Large intestine (tissue), 3 donors: Measurements from ENCODE around the gene SPEG. TPM values are rescaled to one million over a fixed set of nuclear protein-coding genes. Genes with fewer than 3 reads are reported as not detected.

Experiments
- DNase-seq, 2 donors: peaks; one replicate each; pipeline versions ENCODE4 v3.0.0 to v3.0.0-alpha.2; 2013
- H3K27ac ChIP-seq: one replicate; pipeline ENCODE4 v1.5.1; 2013; ENCODE audit warnings: low read length
- H3K27me3 ChIP-seq: 2 replicates; pipeline ENCODE4 v1.6.1; 2013; ENCODE audit warnings: low read length; ENCODE audit not compliant: control insufficient read depth, insufficient read depth
- H3K36me3 ChIP-seq: 2 replicates; pipeline ENCODE4 v1.6.1; 2013; ENCODE audit warnings: low read length; ENCODE audit not compliant: control insufficient read depth, insufficient read depth
- H3K4me1 ChIP-seq: one replicate; pipeline ENCODE4 v1.6.1; 2013; ENCODE audit warnings: low read length; ENCODE audit not compliant: control insufficient read depth, insufficient read depth
- H3K4me3 ChIP-seq: one replicate; pipeline ENCODE4 v1.5.1; 2013; ENCODE audit warnings: low read length
- H3K9me3 ChIP-seq: one replicate; pipeline ENCODE4 v1.6.1; 2013; ENCODE audit warnings: mild to moderate bottlenecking, low read depth, low read length, moderate library complexity; ENCODE audit not compliant: control insufficient read depth
- WGBS: methylation state at CpG from one replicate; pipeline ENCODE4 v1.1.5; 2013; ENCODE audit warnings: low lambda C conversion rate; ENCODE audit not compliant: insufficient coverage; 5-methylcytosine and 5-hydroxymethylcytosine counted together
- polyA plus RNA-seq: library from polyadenylated mRNA; unstranded; fragments of 120-200 nt; gene quantifications from one replicate; pipeline ENCODE4 v1.2.1, GENCODE V29; 2013

The SPEG gene
- polyA plus RNA-seq, 1 donor = 35.1 TPM

DNA sequence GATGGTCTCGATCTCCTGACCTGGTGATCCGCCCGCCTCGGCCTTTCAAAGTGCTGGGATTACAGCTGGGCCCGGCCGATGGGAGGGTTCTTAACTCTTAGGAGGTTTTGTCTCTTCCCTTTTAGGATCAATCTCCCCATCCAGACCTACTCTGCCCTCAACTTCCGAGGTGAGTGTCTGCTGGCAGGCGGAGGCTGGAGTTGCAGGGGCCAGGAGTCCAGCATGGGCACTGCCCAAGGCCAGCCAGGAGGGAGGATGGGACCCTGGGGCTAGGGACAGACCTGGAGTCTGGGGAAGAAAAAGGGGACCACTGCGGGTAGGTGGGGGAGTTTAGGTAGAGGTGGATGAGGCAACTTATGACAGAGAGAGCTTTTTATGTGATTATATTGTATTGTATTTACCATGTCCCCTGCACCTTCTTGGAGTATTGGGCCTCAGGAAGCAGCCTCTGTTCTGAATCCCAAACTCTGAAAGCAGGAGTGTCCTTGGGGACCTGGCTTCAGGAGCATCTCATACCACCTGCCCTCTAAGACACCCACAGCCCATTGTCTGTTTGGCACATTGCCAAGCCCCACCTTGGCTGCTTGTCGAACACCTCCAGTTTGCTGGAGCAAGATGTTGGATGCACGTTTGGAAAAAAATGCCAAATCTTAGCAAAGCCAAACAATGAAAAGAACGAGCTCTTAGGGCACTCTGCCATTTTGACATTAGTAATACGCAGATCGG lies 10.8 kb upstream of the SPEG start:
- no peak overlapping the region for H3K4me3 ChIP-seq
- peaks cover 35% of the 10 kb centered on the region for H3K27me3 ChIP-seq
- H3K9me3 ChIP-seq = peaks cover 2% of the 10 kb centered on the region
- peaks cover 3% of the 10 kb centered on the region for H3K36me3 ChIP-seq
- H3K4me1 ChIP-seq = peaks cover 5% of the 10 kb centered on the region
- no peak for DNase-seq
- WGBS = no CpG with 5 or more reads among the region's 14 CpGs
- H3K27ac ChIP-seq = peak overlapping the region; percentile 26

DNA sequence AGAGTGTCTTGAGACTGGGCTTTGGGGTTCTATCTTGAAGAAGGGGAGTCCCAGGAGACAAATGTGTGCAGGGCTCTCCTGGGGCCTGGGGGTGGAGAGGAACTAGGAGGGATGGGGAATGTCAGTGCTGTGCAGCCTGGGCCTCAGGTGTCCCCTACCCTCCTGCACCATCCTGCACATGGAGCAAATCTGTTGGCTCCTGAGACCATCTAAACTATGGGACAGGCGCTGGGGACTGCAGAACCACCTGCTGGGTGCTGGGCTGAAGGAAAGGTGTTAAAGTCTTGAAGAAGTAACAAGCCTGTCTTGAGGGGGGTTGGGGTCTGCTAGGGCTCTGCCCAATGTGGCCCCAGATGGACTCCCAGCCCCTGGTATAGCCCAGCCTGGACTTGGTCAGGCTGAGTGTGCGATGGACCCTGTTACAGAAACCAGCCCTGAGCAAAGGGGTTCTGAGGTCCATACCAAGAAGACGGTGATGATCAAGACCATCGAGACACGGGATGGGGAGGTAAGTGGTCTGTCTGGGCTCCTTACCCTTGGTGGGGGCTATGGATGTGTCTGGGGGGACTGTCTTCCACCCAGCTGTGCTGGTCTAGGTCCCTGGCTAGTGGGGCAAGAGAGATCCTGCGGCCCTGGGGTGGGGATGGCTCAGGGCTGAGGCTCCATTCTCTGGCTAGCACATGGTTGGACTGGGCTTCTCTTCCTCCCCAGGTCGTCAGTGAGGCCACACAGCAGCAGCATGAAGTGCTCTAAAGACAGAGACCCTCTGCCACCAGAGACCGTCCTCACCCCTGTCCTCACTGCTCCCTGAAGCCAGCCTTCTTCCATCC lies 9.2 kb upstream of the SPEG start:
- no CpG with 5 or more reads among the region's 8 CpGs for WGBS
- no peaks in the 10 kb centered on the region for H3K4me1 ChIP-seq
- H3K4me3 ChIP-seq = no peak overlapping the region
- peaks cover 22% of the 10 kb centered on the region for H3K27me3 ChIP-seq
- no peak overlapping the region for H3K27ac ChIP-seq
- peaks cover 3% of the 10 kb centered on the region for H3K36me3 ChIP-seq
- no peaks in the 10 kb centered on the region for H3K9me3 ChIP-seq
- DNase-seq = no peak

DNA sequence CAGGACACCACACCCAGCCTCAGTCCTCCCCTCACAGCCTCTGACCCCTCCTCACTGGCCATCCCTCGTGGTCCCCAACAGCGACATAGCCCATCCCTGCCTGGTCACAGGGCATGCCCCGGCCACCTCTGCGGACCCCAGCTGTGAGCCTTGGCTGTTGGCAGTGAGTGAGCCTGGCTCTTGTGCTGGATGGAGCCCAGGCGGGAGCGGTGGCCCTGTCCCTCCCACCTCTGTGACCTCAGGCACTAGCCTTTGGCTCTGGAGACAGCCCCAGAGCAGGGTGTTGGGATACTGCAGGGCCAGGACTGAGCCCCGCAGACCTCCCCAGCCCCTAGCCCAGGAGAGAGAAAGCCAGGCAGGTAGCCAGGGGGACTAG lies 8.6 kb upstream of the SPEG start:
- H3K4me1 ChIP-seq = no peaks in the 10 kb centered on the region
- no peak overlapping the region for H3K27ac ChIP-seq
- H3K4me3 ChIP-seq = no peak overlapping the region
- H3K9me3 ChIP-seq = no peaks in the 10 kb centered on the region
- no peak for DNase-seq
- no CpG with 5 or more reads among the region's 7 CpGs for WGBS
- peaks cover 16% of the 10 kb centered on the region for H3K27me3 ChIP-seq
- H3K36me3 ChIP-seq = no peaks in the 10 kb centered on the region

DNA sequence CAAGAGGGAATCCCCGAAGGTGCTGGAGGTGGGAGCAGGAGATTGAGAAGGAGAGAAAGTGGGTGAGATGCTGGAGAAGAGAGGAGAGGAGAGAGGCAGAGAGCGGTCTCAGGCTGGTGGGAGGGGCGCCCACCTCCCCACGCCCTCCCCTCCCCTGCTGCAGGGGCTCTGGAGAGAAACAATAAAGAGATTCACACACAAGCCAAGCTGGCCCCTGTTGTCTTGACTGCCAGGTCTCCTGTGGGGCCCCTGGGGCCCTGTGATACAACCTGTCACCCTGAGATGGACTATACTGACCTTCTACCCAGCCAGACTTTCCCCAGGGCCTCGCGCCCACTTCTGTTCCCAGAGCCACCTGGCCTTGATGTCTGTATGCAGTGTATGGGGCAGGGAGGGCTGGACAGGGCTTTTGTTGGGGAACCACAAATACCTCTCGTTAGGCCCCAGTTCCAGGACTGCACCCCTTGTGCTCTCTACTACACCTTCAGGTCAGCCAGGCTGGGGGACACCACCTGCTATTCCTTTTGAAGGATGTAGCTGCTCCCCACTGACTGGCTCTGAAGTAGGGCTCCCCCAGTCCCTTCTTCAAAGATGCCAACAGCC lies 8.0 kb upstream of the SPEG start:
- WGBS = no CpG with 5 or more reads among the region's 7 CpGs
- no peaks in the 10 kb centered on the region for H3K9me3 ChIP-seq
- H3K27me3 ChIP-seq = peaks cover 16% of the 10 kb centered on the region
- H3K36me3 ChIP-seq = no peaks in the 10 kb centered on the region
- DNase-seq = no peak
- no peak overlapping the region for H3K27ac ChIP-seq
- no peak overlapping the region for H3K4me3 ChIP-seq
- no peaks in the 10 kb centered on the region for H3K4me1 ChIP-seq

DNA sequence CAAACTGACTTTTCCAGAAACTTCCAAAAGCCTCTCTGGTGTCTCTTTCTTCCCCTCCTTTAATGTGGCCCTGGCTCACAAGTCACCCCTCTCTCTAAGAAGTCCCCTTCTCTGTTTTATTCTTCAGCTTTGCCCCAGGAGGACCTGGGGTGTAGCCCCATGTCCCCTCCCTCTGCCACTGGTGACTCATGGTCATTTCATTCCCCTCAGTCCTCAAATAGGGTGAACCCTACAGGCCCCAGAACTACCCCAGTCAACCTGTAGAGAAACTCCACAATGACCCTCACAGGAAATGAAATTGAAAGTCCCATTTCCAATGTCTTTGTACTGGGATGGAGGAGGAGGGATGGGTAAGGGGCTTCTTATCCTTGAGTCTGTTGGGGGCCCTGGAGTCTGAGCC lies 6.2 kb upstream of the SPEG start:
- H3K36me3 ChIP-seq = no peaks in the 10 kb centered on the region
- peaks cover 17% of the 10 kb centered on the region for H3K27me3 ChIP-seq
- no peaks in the 10 kb centered on the region for H3K9me3 ChIP-seq
- no peaks in the 10 kb centered on the region for H3K4me1 ChIP-seq
- H3K4me3 ChIP-seq = no peak overlapping the region
- H3K27ac ChIP-seq = no peak overlapping the region
- DNase-seq = no peak

DNA sequence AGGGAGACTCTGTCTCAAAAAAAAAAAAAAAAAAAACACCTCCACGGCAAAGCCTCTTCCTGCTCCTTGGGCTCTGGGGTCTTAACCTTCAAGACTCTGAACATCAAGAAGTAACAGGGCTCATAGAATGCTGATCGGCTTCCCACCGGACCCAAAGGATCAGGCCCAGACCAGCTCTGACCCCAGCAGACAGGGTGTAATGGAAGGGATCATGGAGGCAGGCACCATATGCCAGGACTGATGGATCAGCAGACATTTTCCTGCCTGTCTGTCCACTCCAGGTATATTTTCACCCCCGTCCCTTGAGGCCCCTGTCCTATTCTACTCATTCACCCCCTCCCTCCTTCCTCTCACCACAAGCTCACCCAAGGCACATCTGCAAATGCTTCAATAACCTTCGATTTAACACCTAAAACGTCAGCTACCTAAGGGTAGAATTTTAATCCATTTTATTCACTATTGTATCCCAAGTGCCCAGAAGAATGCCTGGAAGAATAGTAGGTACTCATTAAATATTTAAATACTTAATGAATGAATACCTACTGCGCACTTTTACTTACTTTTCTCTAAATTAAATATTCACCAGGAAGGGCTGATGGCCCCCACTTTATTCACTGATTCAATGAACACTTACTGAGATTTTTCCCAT lies 4.6 kb upstream of the SPEG start:
- no peak for DNase-seq
- H3K36me3 ChIP-seq = no peaks in the 10 kb centered on the region
- WGBS = 67% methylated on average over 1 of the region's 7 CpGs
- H3K4me1 ChIP-seq = peaks cover 3% of the 10 kb centered on the region
- H3K27me3 ChIP-seq = peaks cover 30% of the 10 kb centered on the region
- H3K9me3 ChIP-seq = peaks cover 4% of the 10 kb centered on the region
- no peak overlapping the region for H3K4me3 ChIP-seq
- H3K27ac ChIP-seq = peak overlapping the region; percentile 20

DNA sequence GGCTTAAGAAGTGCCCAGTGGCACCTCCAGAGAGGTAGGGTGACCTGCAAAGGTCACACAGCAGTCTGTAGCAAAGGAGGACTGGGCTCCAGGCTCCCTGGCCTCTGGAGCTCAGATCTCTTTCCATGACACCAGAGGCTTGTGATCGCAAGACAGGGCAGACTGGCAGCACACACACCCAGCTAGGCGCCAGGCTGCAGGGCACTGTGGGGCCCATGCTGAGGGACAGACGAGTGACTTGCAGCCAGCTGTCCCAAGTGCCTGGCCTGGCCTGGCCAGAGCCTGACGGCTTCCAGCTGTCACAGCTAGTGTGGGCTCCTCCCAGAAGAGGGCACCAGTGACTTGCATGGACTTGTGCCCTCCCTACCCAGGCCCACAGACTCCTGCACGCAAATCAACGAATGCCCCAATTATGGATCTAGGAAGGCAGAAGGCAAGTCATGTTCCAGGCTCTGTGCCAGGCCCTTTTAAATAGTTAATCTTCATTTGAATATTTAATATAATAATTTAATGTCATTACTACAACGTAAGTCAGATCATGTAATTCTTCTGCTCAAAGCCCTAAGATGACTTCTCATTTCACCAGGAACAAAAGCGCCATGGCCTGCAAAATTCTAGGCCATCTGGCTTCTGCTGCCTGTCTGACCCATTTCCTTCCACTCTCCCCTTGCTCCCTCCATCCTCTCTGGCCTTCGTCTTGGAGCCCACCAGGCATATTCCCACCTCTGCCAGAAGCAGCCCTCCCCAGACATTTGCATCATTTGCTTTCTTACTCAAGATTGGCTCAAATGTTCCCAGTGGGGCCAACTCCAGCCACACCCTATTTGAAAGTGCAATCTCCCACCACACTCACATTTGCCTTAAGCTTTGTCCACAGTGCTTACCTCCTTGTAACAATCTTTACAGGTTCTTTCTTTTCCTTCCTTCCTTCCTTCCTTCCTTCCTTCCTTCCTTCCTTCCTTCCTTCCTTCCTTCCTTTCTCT lies 3.7 kb upstream of the SPEG start:
- no CpG with 5 or more reads among the region's 9 CpGs for WGBS
- Histone ChIP-seq H3K36me3 (no peaks in the 10 kb centered on the region), H3K4me3 (no peak overlapping the region), H3K9me3 (peaks cover 4% of the 10 kb centered on the region), H3K27me3 (peaks cover 31% of the 10 kb centered on the region), H3K4me1 (peaks cover 3% of the 10 kb centered on the region), H3K27ac (peak overlapping the region; percentile 20)
- no peak for DNase-seq

DNA sequence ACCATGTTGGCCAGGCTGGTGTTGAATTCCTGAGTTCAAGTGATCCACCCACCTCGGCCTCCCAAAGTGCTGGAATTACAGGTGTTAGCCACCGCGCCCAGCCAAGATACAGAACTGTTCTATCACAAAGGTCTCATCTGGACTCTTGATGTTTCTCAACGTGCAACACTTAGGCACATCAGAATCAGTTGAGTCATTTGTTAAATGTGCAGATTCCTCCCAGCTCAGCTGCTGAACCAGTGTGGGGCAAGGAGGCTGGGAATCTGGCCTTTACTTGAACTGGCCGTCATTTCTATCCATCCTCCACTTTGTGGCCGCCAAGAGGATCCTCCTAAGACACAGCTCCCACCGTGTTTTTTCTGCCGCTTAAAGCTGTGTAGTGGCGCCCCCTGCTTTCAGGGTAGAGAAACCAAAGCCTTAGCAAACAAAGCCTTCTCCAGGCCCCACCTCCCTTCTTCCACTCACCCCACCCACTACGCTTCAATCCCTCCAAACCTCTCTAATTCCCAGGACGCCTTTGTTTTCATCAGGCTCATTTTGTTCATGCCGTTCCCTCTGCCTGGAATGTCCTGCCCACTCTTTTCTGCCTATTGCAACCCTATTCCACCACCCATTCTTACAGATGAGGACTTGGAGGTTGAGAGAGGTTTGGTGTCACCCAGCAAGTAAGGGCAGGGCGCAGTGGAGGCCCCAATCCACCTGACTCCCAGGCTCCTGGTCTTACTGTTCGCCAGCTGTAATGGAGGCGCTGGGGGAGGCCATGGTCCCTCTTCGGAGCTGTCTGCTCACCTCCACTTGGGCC lies 776 bp upstream of the SPEG start:
- Histone ChIP-seq H3K27me3 (peaks cover 35% of the 10 kb centered on the region), H3K9me3 (peaks cover 4% of the 10 kb centered on the region), H3K4me3 (no peak overlapping the region), H3K27ac (no peak overlapping the region), H3K4me1 (peaks cover 3% of the 10 kb centered on the region), H3K36me3 (no peaks in the 10 kb centered on the region)
- no CpG with 5 or more reads among the region's 16 CpGs for WGBS
- no peak for DNase-seq

DNA sequence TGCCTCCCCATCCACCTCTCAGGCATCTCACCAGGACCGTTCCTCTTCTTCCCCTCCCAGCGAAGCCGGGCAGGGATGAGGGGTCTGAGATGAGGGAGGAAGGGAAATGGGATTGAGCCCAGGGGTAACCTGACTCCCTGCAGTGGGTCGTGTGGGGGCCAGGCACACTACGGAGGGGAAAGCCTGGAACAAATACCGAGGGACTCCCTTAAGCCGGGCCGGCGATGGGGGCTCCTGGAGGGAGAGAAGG lies 250 bp upstream of the SPEG start:
- Histone ChIP-seq H3K27ac (no peak overlapping the region), H3K4me3 (no peak overlapping the region), H3K36me3 (no peaks in the 10 kb centered on the region), H3K4me1 (peaks cover 3% of the 10 kb centered on the region), H3K27me3 (peaks cover 40% of the 10 kb centered on the region), H3K9me3 (peaks cover 4% of the 10 kb centered on the region)
- no CpG with 5 or more reads among the region's 9 CpGs for WGBS
- DNase-seq = no peak
